ENCODE data around the gene DHDDS. TPM values are rescaled to one million over a fixed set of nuclear protein-coding genes. Genes with fewer than 3 reads are reported as not detected.

The DHDDS gene
- total and polyA plus RNA-seq, 2 donors from 2014 or later = 41.8 to 53.4 TPM

- Histone ChIP-seq H3K9me3 (ENCODE audit: control insufficient read depth in 2 of 3, insufficient read depth in 1 of 3, low read length in 3 of 3) (no peaks in the 10 kb centered on the region), H3K4me1 (ENCODE audit: control insufficient read depth in 2 of 3, insufficient read depth in 2 of 3, low read depth in 1 of 3, low read length in 3 of 3) (peaks cover 0 to 3% (median 1%) of the 10 kb centered on the region in 3 donors), H3K27me3 (ENCODE audit: control insufficient read depth, insufficient read depth, low read length) (no peaks in the 10 kb centered on the region), H3K9ac (ENCODE audit: low read length in 3 of 3) (no peak overlapping the region), H3K27ac (ENCODE audit: low read depth in 2 of 2, low read length in 2 of 2) (no peak overlapping the region), H3K4me3 (ENCODE audit: low read length in 3 of 3) (no peak overlapping the region), H3K36me3 (ENCODE audit: control insufficient read depth in 2 of 3, insufficient read depth in 3 of 3, low read length in 3 of 3) (peaks cover 8 to 27% (median 12%) of the 10 kb centered on the region in 3 donors)
- intact Hi-C loops (cut with DNase I) = no loop called here
- no peak for TF ChIP-seq CTCF (IDR thresholded peaks at IDR 0.05; ENCODE audit: borderline replicate concordance, extremely low read depth, insufficient read depth)
- FAIRE-seq (no peak), DNase-seq (no peak)
Observed at GRCh38 chr1:26478988-26479387, 46.9 kb downstream of the DHDDS start.

GRCh38 chr1:26482921-26483320 is 50.8 kb downstream of the DHDDS start:
- Histone ChIP-seq H3K27ac (ENCODE audit: low read depth in 2 of 2, low read length in 2 of 2) (no peak overlapping the region), H3K9me3 (ENCODE audit: control insufficient read depth in 2 of 3, insufficient read depth in 1 of 3, low read length in 3 of 3) (no peaks in the 10 kb centered on the region), H3K36me3 (ENCODE audit: control insufficient read depth in 2 of 3, insufficient read depth in 3 of 3, low read length in 3 of 3) (peaks cover 0 to 3% (median 0%) of the 10 kb centered on the region in 3 donors), H3K9ac (ENCODE audit: low read length in 3 of 3) (no peak overlapping the region), H3K4me1 (ENCODE audit: control insufficient read depth in 2 of 3, insufficient read depth in 2 of 3, low read depth in 1 of 3, low read length in 3 of 3) (no peaks in the 10 kb centered on the region), H3K27me3 (ENCODE audit: control insufficient read depth, insufficient read depth, low read length) (no peaks in the 10 kb centered on the region), H3K4me3 (ENCODE audit: low read length in 3 of 3) (no peak overlapping the region)
- FAIRE-seq (no peak), DNase-seq (no peak)
- intact Hi-C loops (cut with DNase I) = no loop called here
- no peak for TF ChIP-seq CTCF (IDR thresholded peaks at IDR 0.05; ENCODE audit: borderline replicate concordance, extremely low read depth, insufficient read depth)

- no peak overlapping the region for H3K4me3 ChIP-seq (ENCODE audit: low read length in 3 of 3)
- H3K9me3 ChIP-seq (ENCODE audit: control insufficient read depth in 2 of 3, insufficient read depth in 1 of 3, low read length in 3 of 3) = no peaks in the 10 kb centered on the region
- no peak for FAIRE-seq
- H3K4me1 ChIP-seq (ENCODE audit: control insufficient read depth in 2 of 3, insufficient read depth in 2 of 3, low read depth in 1 of 3, low read length in 3 of 3) = no peaks in the 10 kb centered on the region
- no peak overlapping the region for H3K27ac ChIP-seq (ENCODE audit: low read depth in 2 of 2, low read length in 2 of 2)
- no peaks in the 10 kb centered on the region for H3K27me3 ChIP-seq (ENCODE audit: control insufficient read depth, insufficient read depth, low read length)
- DNase-seq = no peak
- TF ChIP-seq CTCF (IDR thresholded peaks at IDR 0.05; ENCODE audit: borderline replicate concordance, extremely low read depth, insufficient read depth) = no peak
- H3K36me3 ChIP-seq (ENCODE audit: control insufficient read depth in 2 of 3, insufficient read depth in 3 of 3, low read length in 3 of 3) = no peaks in the 10 kb centered on the region
- H3K9ac ChIP-seq (ENCODE audit: low read length in 3 of 3) = no peak overlapping the region
- intact Hi-C loops (cut with DNase I) = no loop called here
Observed at GRCh38 chr1:26483980-26484379, 51.9 kb downstream of the DHDDS start.

- H3K27ac ChIP-seq (ENCODE audit: low read depth in 2 of 2, low read length in 2 of 2) = no peak overlapping the region
- H3K9me3 ChIP-seq (ENCODE audit: control insufficient read depth in 2 of 3, insufficient read depth in 1 of 3, low read length in 3 of 3) = no peaks in the 10 kb centered on the region
- H3K4me1 ChIP-seq (ENCODE audit: control insufficient read depth in 2 of 3, insufficient read depth in 2 of 3, low read depth in 1 of 3, low read length in 3 of 3) = no peaks in the 10 kb centered on the region
- H3K9ac ChIP-seq (ENCODE audit: low read length in 3 of 3) = no peak overlapping the region
- FAIRE-seq (no peak), DNase-seq (no peak)
- no peaks in the 10 kb centered on the region for H3K36me3 ChIP-seq (ENCODE audit: control insufficient read depth in 2 of 3, insufficient read depth in 3 of 3, low read length in 3 of 3)
- TF ChIP-seq CTCF (IDR thresholded peaks at IDR 0.05; ENCODE audit: borderline replicate concordance, extremely low read depth, insufficient read depth) = no peak
- no peaks in the 10 kb centered on the region for H3K27me3 ChIP-seq (ENCODE audit: control insufficient read depth, insufficient read depth, low read length)
- H3K4me3 ChIP-seq (ENCODE audit: low read length in 3 of 3) = no peak overlapping the region
- intact Hi-C loops (cut with DNase I) = no loop called here
Observed at GRCh38 chr1:26490155-26490554, 58.0 kb downstream of the DHDDS start.
